GM12878 (cell line): ENCODE data around the gene BICRA. TPM values are rescaled to one million over a fixed set of nuclear protein-coding genes. Genes with fewer than 3 reads are reported as not detected.

Source experiments
- HDGF ChIP-seq: fragments of 450-650 bp; IDR thresholded peaks from 2 replicates; pipeline ENCODE4 v1.6.1; 2016; ENCODE audit warnings: antibody characterized with exemption
- KLF5 ChIP-seq: fragments of 450-650 bp; IDR thresholded peaks from 2 replicates; pipeline ENCODE4 v1.6.1; 2014; ENCODE audit warnings: mild to moderate bottlenecking; ENCODE audit not compliant: partially characterized antibody
- POLR2A ChIP-seq: IDR thresholded peaks from 2 replicates; pipeline ENCODE4 v1.6.1; 2011; ENCODE audit warnings: low read depth, mild to moderate bottlenecking, low read length
- SKIL ChIP-seq: fragments of 450-650 bp; IDR thresholded peaks from 2 replicates; pipeline ENCODE4 v1.6.1; 2017; ENCODE audit warnings: mild to moderate bottlenecking, low read depth, inconsistent platforms; ENCODE audit not compliant: poor library complexity, severe bottlenecking
- SP1 ChIP-seq: IDR thresholded peaks from one replicate; pipeline ENCODE4 v1.6.1; 2011; ENCODE audit warnings: low read depth, low read length
- SREBF1 ChIP-seq: IDR thresholded peaks from 2 replicates; pipeline ENCODE4 v1.6.1; 2012; ENCODE audit warnings: mild to moderate bottlenecking, low read length
- STAT1 ChIP-seq: fragments of 450-650 bp; conservative IDR thresholded peaks from 2 replicates; pipeline ENCODE4 v1.6.1; 2014; ENCODE audit warnings: antibody characterized with exemption, mild to moderate bottlenecking
- YY1 ChIP-seq: IDR thresholded peaks from 2 replicates; pipeline ENCODE4 v1.6.1; 2011; ENCODE audit warnings: low read depth, mild to moderate bottlenecking, low read length
- ZNF687 ChIP-seq: fragments of 450-650 bp; IDR thresholded peaks from 2 replicates; pipeline ENCODE4 v1.6.1; 2017; ENCODE audit warnings: mild to moderate bottlenecking, moderate library complexity
- polyA plus RNA-seq, 11 experiments: library from polyadenylated mRNA; depleted of rRNA in 4 of 11; unstranded in 6 of 11; stranded (reverse) in 5 of 11; fragments of >200 nt; fragmentation: Nextera tagmentation in 4 of 11; fragmentation: Illumina TruSeq in 1 of 11; extraction: Ambion mirVana in 4 of 11; extraction: Trizol in 1 of 11; gene quantifications; 1 replicate in 1 of 11; 2 replicates in 10 of 11; pipeline versions ENCODE4 v1.2.1 to v1.2.3, GENCODE V29; 2011 to 2016; ENCODE audit warnings: inconsistent platforms in 2 of 11, missing spikeins in 2 of 11, low read depth in 1 of 11
- total RNA-seq, 4 experiments: library from RNA; depleted of rRNA in 3 of 4; stranded (reverse); fragments of >200 nt in 3 of 4; fragmentation: Illumina TruSeq in 1 of 4; extraction: Trizol in 1 of 4; gene quantifications; 2 replicates each; pipeline versions ENCODE4 v1.2.1 to v1.2.3, GENCODE V29; 2013 to 2021

Gene BICRA
- total and polyA plus RNA-seq, 10 of the 15 experiments (the other 5 are each of a cell fraction or from before 2014, with no cell fraction given) = 0.11 to 15.3 (median 1.3) TPM

DNA sequence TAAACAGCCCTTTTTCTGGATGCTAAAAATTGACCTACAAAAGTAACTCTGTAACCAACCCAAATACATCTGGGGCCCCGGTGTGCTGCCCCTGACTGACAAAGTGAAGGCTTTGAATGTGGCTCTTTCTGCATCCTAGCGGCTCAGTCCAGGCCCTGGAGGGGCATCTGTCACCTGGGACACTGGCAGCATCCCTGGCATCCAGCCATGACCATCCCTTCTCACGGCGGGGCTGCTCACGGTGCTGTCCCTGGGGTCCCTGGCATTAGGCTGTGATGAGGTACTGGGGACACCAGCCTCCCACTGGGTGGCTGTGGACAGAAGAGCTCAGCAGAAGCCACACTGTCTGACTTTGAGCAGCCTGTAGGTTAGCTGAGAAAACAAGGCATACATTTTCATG lies 34.3 kb downstream of the BICRA start (continued):
- TF ChIP-seq ZNF687 = no peak
- TF ChIP-seq KLF5 = no peak
- TF ChIP-seq SREBF1 = no peak
- TF ChIP-seq YY1 = no peak
- TF ChIP-seq SKIL = no peak
- no peak for TF ChIP-seq POLR2A
- TF ChIP-seq HDGF = no peak
- no peak for TF ChIP-seq STAT1
- TF ChIP-seq SP1 = no peak
